GM21825 (cell line): ENCODE data around the gene ZFAND3.
"Not testable (repeated sequence)": the region's sequence is repeated elsewhere in the genome, so short reads cannot be mapped to it uniquely, and the experiment has no call there.

Experiments used
- ATAC-seq: cut with Tn5 transposase; IDR thresholded peaks from one replicate; pipeline ENCODE4 v1.9.1; 2021; ENCODE audit warnings: mild to moderate bottlenecking, moderate library complexity; ENCODE audit not compliant: unreplicated experiment

ZFAND3 gene

GRCh38 chr6:37862430-37862829 is 42.9 kb downstream of the ZFAND3 start:
- no peak for ATAC-seq

GRCh38 chr6:37862992-37863391 is 43.5 kb downstream of the ZFAND3 start:
- ATAC-seq = no peak

- ATAC-seq = no peak
Measured at GRCh38 chr6:37864250-37864649, 44.7 kb downstream of the ZFAND3 start.

GRCh38 chr6:37865504-37865903 is 46.0 kb downstream of the ZFAND3 start:
- no peak for ATAC-seq

- ATAC-seq = no peak
Measured at GRCh38 chr6:37866590-37867507, 47.3 kb downstream of the ZFAND3 start.

- no peak for ATAC-seq
Measured at GRCh38 chr6:37867756-37868446, 48.4 kb downstream of the ZFAND3 start.

DNA sequence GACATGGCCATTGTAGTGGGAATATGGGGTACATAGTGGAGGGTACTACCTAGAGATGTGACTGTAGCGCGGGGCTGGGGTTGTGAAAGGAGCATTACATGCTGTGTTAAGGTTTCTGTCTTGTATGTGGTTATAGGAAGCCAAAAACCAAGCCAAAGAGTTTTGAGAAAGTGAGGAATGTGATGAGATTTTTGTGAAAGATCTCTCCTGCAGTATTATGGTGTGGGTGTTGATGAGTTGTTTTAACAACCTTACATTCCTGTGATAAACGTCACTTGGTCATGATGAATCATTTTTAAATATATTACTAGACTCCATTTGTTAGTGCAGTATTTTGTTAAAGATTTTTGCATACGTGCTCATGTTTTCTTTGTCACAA is 48.9 kb downstream of the ZFAND3 start:
- no peak for ATAC-seq

DNA sequence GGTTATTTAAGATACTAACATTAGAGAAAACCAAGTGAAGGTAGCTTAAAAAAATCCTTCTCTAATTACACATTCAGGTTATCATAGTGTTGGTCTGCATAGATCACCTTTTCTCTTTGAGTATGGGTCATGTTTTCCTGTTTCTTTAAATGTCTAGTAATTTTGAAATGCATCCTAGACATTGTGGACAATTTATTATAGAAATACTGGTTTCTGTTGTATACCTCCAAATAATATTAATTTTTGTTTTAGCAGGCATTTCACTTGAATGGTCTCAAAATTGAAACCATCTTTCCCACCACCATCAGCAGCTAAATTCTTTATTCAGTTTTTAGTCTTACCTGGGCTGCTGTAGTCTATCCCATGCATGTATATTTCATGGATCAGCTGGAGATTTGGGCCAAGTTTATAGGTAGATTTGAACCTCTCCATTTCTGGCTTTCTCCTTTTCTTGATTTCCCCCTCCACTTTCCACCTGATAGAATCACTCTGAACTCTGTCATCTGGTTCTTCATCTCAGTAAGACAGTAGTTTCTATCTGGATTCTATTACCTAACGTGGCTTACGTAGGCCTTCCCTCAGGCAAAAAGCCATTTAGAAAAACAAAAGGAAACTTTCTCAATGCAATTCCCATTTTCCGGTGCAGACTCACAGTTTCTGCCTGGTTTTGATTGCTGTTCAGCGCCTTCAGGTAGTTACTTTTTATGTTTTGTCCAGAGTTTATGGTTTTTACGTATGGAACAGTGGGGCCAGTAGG is 52.3 kb downstream of the ZFAND3 start:
- ATAC-seq = no peak

GRCh38 chr6:37872373-37872745 is 52.8 kb downstream of the ZFAND3 start:
- no peak for ATAC-seq

DNA sequence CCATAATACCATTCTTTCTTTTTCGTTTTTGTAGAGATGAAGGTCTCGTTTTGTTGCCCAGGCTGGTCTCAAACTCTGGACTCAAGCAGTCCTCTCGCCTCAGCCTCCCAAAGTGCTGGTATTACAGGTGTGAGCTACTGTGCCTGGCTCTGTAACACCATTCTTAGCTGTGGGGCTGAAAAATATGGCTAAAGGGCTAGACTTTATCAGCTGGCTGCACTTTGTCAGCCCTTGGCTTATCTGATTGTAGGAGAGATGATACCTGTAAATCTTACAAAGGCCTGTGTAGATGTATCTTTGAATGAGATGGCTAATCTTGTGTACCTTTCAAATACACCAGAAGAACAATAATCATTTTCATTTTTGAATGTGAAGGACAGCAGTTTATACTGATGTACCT is 55.2 kb downstream of the ZFAND3 start:
- no peak for ATAC-seq

GRCh38 chr6:37875561-37876309 is 56.2 kb downstream of the ZFAND3 start:
- no peak for ATAC-seq

DNA sequence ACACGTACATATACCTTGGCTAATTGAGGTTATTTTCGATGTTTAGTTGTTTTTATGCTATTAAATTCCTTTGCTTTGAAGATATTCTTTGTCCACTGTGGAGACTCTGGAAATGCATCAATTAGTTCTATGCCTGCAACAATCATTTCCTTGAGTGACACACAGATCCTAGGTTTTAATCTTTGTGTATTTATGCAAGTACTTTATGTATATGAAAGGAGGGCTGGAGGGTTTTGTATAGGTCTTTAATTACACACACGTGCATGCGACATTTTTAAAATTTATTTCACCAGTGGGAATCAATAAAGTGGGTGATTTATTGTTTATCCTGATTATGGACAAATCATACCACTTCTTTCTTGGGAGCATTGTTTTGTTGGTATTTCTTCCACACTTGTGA is 57.3 kb downstream of the ZFAND3 start:
- ATAC-seq = no peak

- ATAC-seq = no peak
Measured at GRCh38 chr6:37877373-37878149, 58.0 kb downstream of the ZFAND3 start.

GRCh38 chr6:37878150-37878710 is 58.7 kb downstream of the ZFAND3 start:
- ATAC-seq = no peak

GRCh38 chr6:37880602-37881001 is 61.1 kb downstream of the ZFAND3 start:
- ATAC-seq = not testable (repeated sequence)

- ATAC-seq = no peak
Measured at GRCh38 chr6:37882292-37882691, 62.8 kb downstream of the ZFAND3 start.

DNA sequence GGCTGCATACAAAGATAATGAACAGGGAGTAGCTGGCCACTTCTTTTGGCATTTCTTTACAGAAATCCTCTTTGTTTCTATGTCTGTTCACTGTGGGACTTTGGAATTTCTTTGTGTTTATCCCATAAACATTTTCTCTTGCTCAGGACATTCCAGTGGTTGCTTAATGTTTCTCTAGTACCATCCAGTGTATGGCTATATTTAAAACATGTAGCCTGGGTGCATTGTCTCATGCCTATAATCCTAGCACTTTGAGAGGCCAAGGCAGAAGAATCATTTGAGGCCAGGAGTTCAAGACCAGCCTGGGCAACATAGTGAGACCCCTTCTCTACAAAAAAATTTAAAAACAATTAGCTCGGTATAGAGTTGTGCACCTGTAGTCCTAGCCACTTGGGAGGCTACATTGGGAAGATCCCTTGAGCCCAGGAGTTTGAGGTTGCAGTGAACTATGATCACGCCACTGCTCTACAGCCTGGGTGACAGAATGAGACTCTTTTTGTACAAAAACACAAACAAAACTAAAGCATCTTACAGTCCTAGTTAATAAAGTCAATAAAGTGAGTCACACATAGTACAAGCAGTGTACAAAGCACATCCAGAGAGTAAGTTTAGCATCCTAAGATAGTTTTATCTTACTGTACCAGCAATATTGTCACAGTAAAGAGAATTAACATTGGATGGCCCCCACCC is 63.3 kb downstream of the ZFAND3 start:
- no peak for ATAC-seq

DNA sequence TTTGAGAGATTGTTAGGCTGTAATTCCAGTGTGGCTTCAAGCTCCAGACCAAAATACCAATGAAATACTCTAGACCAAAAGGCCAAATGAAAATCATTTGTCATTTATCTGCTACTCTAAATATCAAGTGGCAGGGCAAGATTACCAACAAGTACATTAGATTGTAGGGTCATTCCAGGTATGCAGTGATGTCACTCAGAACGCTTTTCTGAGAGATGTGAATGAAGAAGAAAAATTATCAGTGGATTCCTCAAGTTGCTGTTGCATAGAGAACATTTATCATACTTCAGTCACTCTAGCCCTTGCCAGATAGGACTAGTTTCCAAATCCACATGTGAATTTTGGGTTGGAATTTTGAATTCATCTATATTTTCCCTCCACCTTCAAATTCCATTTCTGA is 65.0 kb downstream of the ZFAND3 start:
- ATAC-seq = no peak

- no peak for ATAC-seq
Measured at GRCh38 chr6:37889051-37889450, 69.5 kb downstream of the ZFAND3 start.
